Measurements from ENCODE around the gene CD69.

DNA sequence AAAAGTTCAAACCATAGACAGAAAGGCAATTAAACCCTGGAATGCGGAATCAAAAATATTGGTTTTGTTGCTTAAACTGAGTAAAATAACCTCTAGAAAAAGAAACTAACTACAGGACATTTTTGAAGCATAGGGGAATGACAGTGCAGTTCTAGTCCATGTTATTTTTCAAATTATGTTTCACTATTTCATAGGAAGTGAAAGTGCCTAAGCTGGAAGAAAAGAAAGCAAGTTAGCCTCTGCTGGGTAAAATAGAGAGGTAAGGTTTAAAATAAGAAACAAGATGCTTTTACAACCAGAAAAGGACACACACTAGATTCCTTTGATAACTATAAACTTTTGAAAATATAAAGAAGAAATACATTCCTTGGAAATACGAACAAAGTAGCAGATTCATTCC lies 28.9 kb downstream of the CD69 start:
- TF ChIP-seq POLR2AphosphoS5 (IDR thresholded peaks at IDR 0.05), result no peak
- TF ChIP-seq, protein P1, sequence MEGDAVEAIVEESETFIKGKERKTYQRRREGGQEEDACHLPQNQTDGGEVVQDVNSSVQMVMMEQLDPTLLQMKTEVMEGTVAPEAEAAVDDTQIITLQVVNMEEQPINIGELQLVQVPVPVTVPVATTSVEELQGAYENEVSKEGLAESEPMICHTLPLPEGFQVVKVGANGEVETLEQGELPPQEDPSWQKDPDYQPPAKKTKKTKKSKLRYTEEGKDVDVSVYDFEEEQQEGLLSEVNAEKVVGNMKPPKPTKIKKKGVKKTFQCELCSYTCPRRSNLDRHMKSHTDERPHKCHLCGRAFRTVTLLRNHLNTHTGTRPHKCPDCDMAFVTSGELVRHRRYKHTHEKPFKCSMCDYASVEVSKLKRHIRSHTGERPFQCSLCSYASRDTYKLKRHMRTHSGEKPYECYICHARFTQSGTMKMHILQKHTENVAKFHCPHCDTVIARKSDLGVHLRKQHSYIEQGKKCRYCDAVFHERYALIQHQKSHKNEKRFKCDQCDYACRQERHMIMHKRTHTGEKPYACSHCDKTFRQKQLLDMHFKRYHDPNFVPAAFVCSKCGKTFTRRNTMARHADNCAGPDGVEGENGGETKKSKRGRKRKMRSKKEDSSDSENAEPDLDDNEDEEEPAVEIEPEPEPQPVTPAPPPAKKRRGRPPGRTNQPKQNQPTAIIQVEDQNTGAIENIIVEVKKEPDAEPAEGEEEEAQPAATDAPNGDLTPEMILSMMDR (IDR thresholded peaks at IDR 0.05), result no peak
- TF ChIP-seq EP300 (IDR thresholded peaks at IDR 0.05), result no peak
- no peak for TF ChIP-seq POLR2A (IDR thresholded peaks at IDR 0.05)
